CD4-positive, alpha-beta T cell treated with Interleukin-6 at 100 ng/mL for 8 hours (primary cell): ENCODE data around the gene PGM5.

ENCODE experiments used
- DNase-seq: peaks from one replicate; pipeline ENCODE4 v3.0.0-alpha.2; 2020; ENCODE audit warnings: mixed read lengths, low spot score

PGM5 gene

DNA sequence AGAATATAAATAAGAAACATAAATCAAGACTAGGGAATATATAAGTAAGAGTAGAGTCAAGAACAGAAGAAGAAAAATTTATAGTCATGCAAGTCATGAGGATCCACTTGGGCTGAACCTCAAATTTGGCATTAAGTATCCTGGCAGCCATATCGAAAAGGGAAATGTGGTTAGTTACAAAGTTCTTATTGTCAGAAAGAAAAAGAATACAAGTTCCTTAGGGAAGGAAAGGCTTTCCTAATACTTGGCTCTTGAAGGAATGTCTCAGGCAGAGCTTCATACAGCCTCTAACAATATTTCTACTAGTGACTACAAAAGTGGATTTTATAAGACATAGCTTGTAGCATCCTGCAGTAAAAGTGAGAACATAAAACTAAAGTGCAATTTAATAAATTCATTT is 138.8 kb downstream of the PGM5 start:
- DNase-seq, result no peak

GRCh38 chr9:68496356-68496755 is 139.9 kb downstream of the PGM5 start:
- no peak for DNase-seq

DNA sequence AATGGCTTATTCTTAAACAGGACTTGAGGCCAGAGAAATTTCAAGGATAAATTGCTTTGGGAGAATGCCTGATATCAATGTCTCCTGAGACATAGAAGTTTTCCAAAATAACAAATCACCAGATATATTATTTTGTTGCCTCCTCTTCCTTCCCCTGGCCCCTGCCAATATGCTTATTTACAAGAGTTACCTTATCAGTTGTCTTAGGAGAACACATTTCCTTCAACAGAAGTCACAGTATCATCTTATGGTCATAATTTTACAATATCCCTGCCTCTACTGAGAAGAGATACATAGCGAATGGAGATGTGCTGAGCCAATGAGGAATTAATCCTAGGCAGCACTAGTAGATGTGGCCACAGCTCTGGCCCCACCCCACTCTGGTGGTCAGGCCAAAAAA is 141.2 kb downstream of the PGM5 start:
- DNase-seq, result no peak

- no peak for DNase-seq
These were observed 142.4 kb downstream of the PGM5 start for GRCh38 chr9:68498816-68499215.

DNA sequence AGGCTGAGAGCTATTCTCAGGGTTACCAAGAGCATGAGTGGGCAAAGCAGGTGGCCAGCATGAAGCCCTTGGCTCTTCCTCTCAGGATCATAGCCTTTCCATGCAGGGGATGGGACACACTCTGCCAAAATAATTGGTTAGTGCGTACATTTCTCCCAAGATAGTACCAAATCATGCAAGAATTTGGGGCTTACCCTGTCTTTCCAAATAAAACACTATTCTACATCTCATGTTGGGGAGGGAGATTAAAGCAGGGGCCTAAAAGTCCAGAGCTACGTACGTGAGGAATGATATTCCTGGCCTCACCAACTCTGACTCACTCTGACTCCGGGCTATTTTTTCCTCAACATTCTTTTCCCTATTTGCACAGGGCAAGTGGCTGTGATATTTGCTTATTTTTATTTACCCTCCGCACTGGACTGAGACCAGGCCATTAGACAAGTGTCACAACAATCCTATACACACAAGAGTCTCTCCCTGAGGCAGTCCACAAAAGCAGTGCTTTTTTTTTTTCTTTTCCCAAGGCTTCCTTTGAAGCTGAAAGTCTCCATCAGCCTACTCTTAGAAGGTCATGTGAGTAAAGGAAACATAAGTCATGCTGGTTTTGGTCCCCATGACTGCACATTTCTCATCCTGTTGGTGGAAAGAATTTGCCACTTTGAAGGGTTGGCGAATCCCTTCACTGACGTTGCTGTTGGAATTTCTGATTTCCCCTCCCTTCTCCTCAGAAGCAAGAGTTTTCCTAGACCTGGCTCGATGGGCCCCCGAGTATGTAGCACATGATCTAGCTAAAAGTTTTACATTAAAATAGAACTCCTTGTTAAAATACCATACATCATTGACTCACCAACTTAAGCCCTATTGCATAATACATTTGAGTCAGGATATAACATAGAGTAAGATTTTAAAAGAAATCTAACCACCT is 144.3 kb downstream of the PGM5 start:
- no peak for DNase-seq

DNA sequence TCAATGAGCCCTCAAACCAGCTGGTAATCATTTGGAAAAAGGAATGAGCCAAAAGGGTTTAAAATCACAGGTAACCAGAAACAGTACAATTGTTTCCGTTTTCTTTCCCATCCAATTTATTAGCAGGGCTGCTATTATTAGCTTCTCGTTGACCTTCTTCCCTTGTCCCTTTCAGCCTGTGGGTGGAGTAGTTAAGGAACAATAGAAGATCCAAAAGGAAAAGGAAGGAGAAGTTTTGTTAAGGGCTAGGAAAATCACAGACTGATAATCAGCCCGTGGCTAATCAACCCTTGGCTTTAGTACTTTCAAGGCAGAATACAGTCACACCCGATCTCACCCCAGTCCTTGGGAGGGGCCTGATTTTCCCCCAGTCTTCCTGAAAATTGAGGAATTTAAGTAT is 145.9 kb downstream of the PGM5 start:
- no peak for DNase-seq

GRCh38 chr9:68505681-68506409 is 149.4 kb downstream of the PGM5 start:
- DNase-seq, result no peak

- DNase-seq, result no peak
These were observed 150.1 kb downstream of the PGM5 start for GRCh38 chr9:68506551-68506950.

- no peak for DNase-seq
These were observed 150.9 kb downstream of the PGM5 start for GRCh38 chr9:68507130-68507805.

DNA sequence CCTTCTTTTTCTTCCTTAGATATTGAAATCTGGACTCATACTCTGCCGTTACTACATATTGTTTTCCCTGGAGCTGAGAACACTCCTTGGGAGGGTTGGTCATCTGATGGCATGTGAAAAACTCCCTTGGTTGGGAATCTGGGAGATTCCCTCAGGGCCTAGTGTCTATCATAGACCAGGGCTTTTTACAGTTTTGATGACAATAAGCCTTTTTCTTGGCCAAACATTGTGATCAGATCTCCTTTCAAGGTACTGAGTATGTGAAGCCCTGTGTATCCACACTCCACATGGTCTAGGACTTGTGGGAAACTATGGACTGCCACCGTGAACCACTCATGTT is 151.4 kb downstream of the PGM5 start:
- DNase-seq, result no peak

- DNase-seq, result no peak
These were observed 152.1 kb downstream of the PGM5 start for GRCh38 chr9:68508547-68508946.

DNA sequence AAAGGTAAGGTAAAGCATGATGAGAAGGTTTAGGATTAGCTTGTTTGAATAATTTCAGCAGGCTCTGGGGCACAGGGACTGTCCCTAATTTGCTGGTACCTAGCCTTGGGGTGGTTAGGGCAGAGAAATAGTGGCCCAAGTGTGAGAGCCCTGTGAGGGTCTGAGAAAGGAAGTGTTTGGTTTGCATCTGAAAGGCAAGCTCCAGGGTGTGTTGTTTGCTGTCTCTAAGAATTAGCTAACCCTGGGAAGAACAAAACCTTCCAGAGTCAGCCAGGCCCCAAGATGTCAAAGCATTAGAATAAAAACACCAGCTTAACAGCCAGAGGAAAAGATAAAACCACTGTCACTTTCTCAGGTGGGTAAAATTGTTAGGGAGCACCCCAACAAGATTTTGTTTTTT is 153.3 kb downstream of the PGM5 start:
- no peak for DNase-seq

DNA sequence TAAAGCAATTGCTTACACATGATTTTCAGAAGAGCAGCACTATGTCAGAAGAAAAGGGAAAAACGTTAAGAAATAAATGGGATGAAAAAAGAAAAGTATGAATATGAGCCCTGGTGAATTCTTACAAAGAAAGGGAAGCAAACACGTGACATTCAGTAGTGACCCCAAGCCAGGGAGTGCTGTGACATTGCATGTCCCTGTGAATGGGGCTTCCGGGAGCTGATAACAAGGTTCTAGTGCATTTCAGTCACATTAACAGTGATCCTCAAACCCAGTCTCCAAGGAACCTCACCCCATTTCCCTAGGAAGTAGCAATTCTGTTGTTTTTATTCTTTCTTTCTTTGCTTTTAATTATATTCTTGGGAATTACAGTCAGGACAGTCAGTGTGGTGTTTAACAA is 157.0 kb downstream of the PGM5 start:
- no peak for DNase-seq

GRCh38 chr9:68513981-68514380 is 157.6 kb downstream of the PGM5 start:
- DNase-seq, result no peak

DNA sequence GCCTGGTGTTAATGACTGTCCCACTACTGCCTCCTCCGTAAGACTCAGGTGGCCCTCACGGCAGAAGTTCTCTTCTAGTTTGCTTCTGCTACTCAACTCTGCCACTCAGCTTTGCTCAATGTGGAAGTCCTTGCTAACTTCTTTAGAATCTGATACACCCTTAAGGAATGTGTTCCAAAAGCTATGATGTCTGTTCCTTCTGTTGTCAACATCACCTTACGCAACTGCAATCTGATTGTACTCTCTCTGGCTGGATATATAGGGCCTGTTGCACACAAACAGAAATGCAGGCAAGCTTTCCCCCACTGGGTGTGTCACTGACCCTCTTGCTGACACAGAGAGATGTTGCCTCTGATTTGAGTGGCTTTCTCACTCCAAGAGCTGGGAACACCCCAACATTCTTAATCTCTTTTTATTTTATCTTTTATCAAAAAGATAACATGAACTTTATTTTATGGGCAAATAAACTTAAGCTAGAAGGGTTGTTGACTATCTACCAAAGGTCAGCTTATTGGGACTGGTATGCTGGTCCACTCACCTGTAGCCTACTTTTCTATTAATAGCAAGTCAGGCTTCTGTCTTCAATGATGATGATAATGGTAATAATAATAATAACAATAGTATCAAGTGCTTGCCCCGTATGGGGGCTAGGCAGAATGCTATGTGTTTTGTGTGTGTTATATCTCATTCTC is 159.1 kb downstream of the PGM5 start:
- no peak for DNase-seq

GRCh38 chr9:68522131-68522530 is 165.7 kb downstream of the PGM5 start:
- DNase-seq, result no peak

- no peak for DNase-seq
These were observed 166.5 kb downstream of the PGM5 start for GRCh38 chr9:68522954-68523353.

DNA sequence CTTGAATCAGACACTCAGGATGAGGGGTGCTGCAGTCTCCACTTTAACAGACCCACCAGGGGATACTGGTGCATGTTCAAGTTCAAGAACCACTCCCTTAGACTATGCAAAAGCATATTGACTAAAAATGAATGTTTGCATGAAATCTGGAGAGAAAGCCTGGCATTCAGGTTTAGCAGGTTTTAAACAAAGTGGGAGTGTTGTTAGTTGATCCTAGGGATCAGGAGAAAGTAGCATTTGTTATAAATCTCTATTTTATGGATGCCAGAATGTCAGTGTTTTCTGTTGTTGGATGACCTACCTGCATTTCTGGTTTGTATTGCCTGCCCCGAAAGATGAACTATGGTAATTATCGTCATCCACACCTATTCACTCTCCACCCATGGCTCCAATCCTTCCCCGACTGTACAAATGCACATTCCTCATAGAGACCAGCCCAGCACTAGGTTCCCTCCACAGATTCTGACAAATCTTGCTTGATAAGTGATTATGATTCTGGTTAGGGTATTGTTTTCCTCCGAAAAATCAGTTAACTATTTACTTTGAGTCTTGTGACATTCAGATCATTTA is 167.0 kb downstream of the PGM5 start:
- no peak for DNase-seq

DNA sequence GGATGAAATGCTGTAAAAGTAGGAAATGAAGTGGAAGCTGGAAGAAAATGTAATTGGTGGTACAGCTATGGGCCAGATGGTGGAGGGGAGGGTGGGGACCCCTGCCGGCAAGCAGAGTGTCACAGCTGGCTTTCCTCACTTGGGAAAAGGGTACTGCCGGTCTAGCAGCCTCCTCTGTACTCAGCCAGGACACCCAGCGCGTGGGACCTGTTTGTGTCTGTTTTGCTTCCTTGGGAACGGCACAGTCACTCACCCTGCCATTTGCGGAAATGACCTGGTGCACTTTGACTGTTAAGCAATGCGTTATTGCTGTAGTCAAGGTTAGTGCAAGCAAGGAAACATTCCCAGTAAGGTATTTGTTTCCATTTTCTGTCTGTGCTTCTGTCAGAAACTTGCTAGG is 174.2 kb downstream of the PGM5 start:
- DNase-seq, result no peak

GRCh38 chr9:68532131-68532530 is 175.7 kb downstream of the PGM5 start:
- DNase-seq, result no peak

- DNase-seq, result no peak
These were observed 177.3 kb downstream of the PGM5 start for GRCh38 chr9:68533678-68534077.
